Subcutaneous abdominal adipose tissue (tissue), 5 donors: ENCODE measurements around the gene PARD3.
"Not testable (repeated sequence)": the region's sequence is repeated elsewhere in the genome, so short reads cannot be mapped to it uniquely, and the experiment has no call there.

Experiments
- H3K27ac ChIP-seq: one replicate; pipeline ENCODE4 v1.7.0; 2013; ENCODE audit warnings: low read depth, mild to moderate bottlenecking, inconsistent platforms, low read length, moderate library complexity
- H3K27me3 ChIP-seq, 5 donors: one replicate each; pipeline ENCODE4 v1.7.0; 2013; ENCODE audit warnings: low read length in 5 of 5, inconsistent platforms in 1 of 5; ENCODE audit not compliant: control insufficient read depth in 5 of 5, insufficient read depth in 4 of 5
- H3K36me3 ChIP-seq, 5 donors: one replicate each; pipeline ENCODE4 v1.7.0; 2013; ENCODE audit warnings: low read length in 5 of 5; ENCODE audit not compliant: control insufficient read depth in 5 of 5, insufficient read depth in 5 of 5
- H3K4me1 ChIP-seq, 5 donors: one replicate each; pipeline ENCODE4 v1.7.0; 2013; ENCODE audit warnings: low read length in 5 of 5, mild to moderate bottlenecking in 3 of 5, moderate library complexity in 1 of 5; ENCODE audit not compliant: control insufficient read depth in 5 of 5, insufficient read depth in 5 of 5
- H3K4me3 ChIP-seq, 5 donors: one replicate each; pipeline ENCODE4 v1.7.0; 2013; ENCODE audit warnings: low read length in 5 of 5, low read depth in 1 of 5
- H3K9ac ChIP-seq, 5 donors: one replicate each; pipeline ENCODE4 v1.7.0; 2013; ENCODE audit warnings: low read length in 5 of 5, mild to moderate bottlenecking in 4 of 5, moderate library complexity in 3 of 5
- H3K9me3 ChIP-seq, 5 donors: one replicate each; pipeline ENCODE4 v1.7.0; 2013; ENCODE audit warnings: low read length in 5 of 5; ENCODE audit not compliant: control insufficient read depth in 5 of 5
- donor health status: healthy.
- donor health status: healthy.
- donor health status: healthy.
- donor health status: healthy.
- donor health status: healthy.

PARD3 gene

GRCh38 chr10:34850036-34850435 lies 34.9 kb upstream of the PARD3 start:
- H3K36me3 ChIP-seq = no peaks in the 10 kb centered on the region
- no peak overlapping the region for H3K4me3 ChIP-seq
- no peak overlapping the region for H3K27ac ChIP-seq
- H3K9ac ChIP-seq = no peak overlapping the region
- H3K4me1 ChIP-seq = peaks cover 0 to 5% (median 0%) of the 10 kb centered on the region in 5 donors
- no peaks in the 10 kb centered on the region for H3K9me3 ChIP-seq
- no peaks in the 10 kb centered on the region for H3K27me3 ChIP-seq

- Histone ChIP-seq H3K36me3 (no peaks in the 10 kb centered on the region), H3K4me3 (no peak overlapping the region)
Measured at GRCh38 chr10:34845070-34845469, 30.0 kb upstream of the PARD3 start.

GRCh38 chr10:34844448-34844847 lies 29.4 kb upstream of the PARD3 start:
- Histone ChIP-seq H3K4me3 (no peak overlapping the region), H3K36me3 (no peaks in the 10 kb centered on the region), H3K9ac (no peak overlapping the region), H3K27me3 (peaks cover 0 to 3% (median 0%) of the 10 kb centered on the region in 5 donors), H3K4me1 (no peaks in the 10 kb centered on the region), H3K27ac (no peak overlapping the region), H3K9me3 (no peaks in the 10 kb centered on the region)

More at GRCh38 chr10:34845070-34845469, 30.0 kb upstream of the PARD3 start:
- Histone ChIP-seq H3K9ac (no peak overlapping the region), H3K9me3 (no peaks in the 10 kb centered on the region), H3K27me3 (peaks cover 0 to 3% (median 0%) of the 10 kb centered on the region in 5 donors), H3K4me1 (no peaks in the 10 kb centered on the region), H3K27ac (no peak overlapping the region)

- H3K9ac ChIP-seq, H3K4me1 ChIP-seq, H3K27me3 ChIP-seq, H3K9me3 ChIP-seq, H3K36me3 ChIP-seq, H3K27ac ChIP-seq, H3K4me3 ChIP-seq: not testable (repeated sequence)
Measured at GRCh38 chr10:34843470-34843869, 28.4 kb upstream of the PARD3 start.

GRCh38 chr10:34838366-34838900 lies 23.3 kb upstream of the PARD3 start:
- no peak overlapping the region for H3K4me3 ChIP-seq
- H3K36me3 ChIP-seq = no peaks in the 10 kb centered on the region
- H3K27me3 ChIP-seq = peaks cover 0 to 3% (median 0%) of the 10 kb centered on the region in 5 donors
- no peaks in the 10 kb centered on the region for H3K4me1 ChIP-seq
- H3K9me3 ChIP-seq = no peaks in the 10 kb centered on the region
- no peak overlapping the region for H3K27ac ChIP-seq
- H3K9ac ChIP-seq = no peak overlapping the region

- Histone ChIP-seq H3K27me3 (no peaks in the 10 kb centered on the region), H3K27ac (no peak overlapping the region), H3K36me3 (no peaks in the 10 kb centered on the region), H3K4me1 (no peaks in the 10 kb centered on the region), H3K4me3 (no peak overlapping the region), H3K9ac (no peak overlapping the region), H3K9me3 (no peaks in the 10 kb centered on the region)
Measured at GRCh38 chr10:34835908-34836508, 20.9 kb upstream of the PARD3 start.

GRCh38 chr10:34834274-34834673 lies 19.2 kb upstream of the PARD3 start:
- no peak overlapping the region for H3K9ac ChIP-seq
- no peaks in the 10 kb centered on the region for H3K9me3 ChIP-seq
- no peaks in the 10 kb centered on the region for H3K36me3 ChIP-seq
- no peaks in the 10 kb centered on the region for H3K27me3 ChIP-seq
- H3K27ac ChIP-seq = no peak overlapping the region
- H3K4me1 ChIP-seq = no peaks in the 10 kb centered on the region
- no peak overlapping the region for H3K4me3 ChIP-seq

- Histone ChIP-seq H3K4me1 (no peaks in the 10 kb centered on the region), H3K36me3 (no peaks in the 10 kb centered on the region), H3K9ac (no peak overlapping the region), H3K9me3 (no peaks in the 10 kb centered on the region), H3K27ac (no peak overlapping the region), H3K4me3 (no peak overlapping the region), H3K27me3 (no peaks in the 10 kb centered on the region)
Measured at GRCh38 chr10:34830217-34830822, 15.2 kb upstream of the PARD3 start.

- no peak overlapping the region for H3K4me3 ChIP-seq
- H3K9ac ChIP-seq = no peak overlapping the region
- no peaks in the 10 kb centered on the region for H3K9me3 ChIP-seq
- H3K4me1 ChIP-seq = no peaks in the 10 kb centered on the region
- H3K27me3 ChIP-seq = peaks cover 0 to 3% (median 0%) of the 10 kb centered on the region in 5 donors
- H3K27ac ChIP-seq = no peak overlapping the region
- H3K36me3 ChIP-seq = no peaks in the 10 kb centered on the region
Measured at GRCh38 chr10:34826857-34827766, 12.0 kb upstream of the PARD3 start.

- H3K9me3 ChIP-seq = no peaks in the 10 kb centered on the region
- no peak overlapping the region for H3K9ac ChIP-seq
Measured at GRCh38 chr10:34826221-34826620, 11.1 kb upstream of the PARD3 start.

More at GRCh38 chr10:34826221-34826620, 11.1 kb upstream of the PARD3 start:
- Histone ChIP-seq H3K36me3 (no peaks in the 10 kb centered on the region), H3K27ac (no peak overlapping the region), H3K27me3 (peaks cover 0 to 3% (median 0%) of the 10 kb centered on the region in 5 donors), H3K4me1 (no peaks in the 10 kb centered on the region), H3K4me3 (no peak overlapping the region)
